Activated CD4-positive, alpha-beta memory T cell treated with anti-CD3 and anti-CD28 coated beads for 36 hours (primary cell): Measurements from ENCODE around the gene PGRMC1. TPM values are rescaled to one million over a fixed set of nuclear protein-coding genes. Genes with fewer than 3 reads are reported as not detected.
"Not testable (repeated sequence)": the region's sequence is repeated elsewhere in the genome, so short reads cannot be mapped to it uniquely, and the experiment has no call there.

ENCODE experiments used
- CTCF ChIA-PET: fragments of 350-600 bp; sonication (Branson Sonifier 250); formaldehyde crosslinking; loops from one replicate; lab custom pipeline; 2021; ENCODE audit warnings: antibody characterized with exemption, inconsistent platforms; lab: Charles Lee
- POLR2A ChIA-PET: fragments of 350-600 bp; sonication (Branson Sonifier 250); formaldehyde crosslinking; loops from one replicate; lab custom pipeline; 2021; ENCODE audit warnings: antibody characterized with exemption; lab: Charles Lee
- DNase-seq: peaks from one replicate; pipeline ENCODE4 v3.0.0-alpha.2; 2020
- H3K27ac Mint-ChIP-seq: one replicate; pipeline ENCODE4 v1.8.0; 2021; ENCODE audit warnings: mixed read lengths
- H3K27me3 Mint-ChIP-seq: one replicate; pipeline ENCODE4 v1.8.0; 2021; ENCODE audit warnings: mixed read lengths
- H3K36me3 Mint-ChIP-seq: one replicate; pipeline ENCODE4 v1.8.0; 2021; ENCODE audit warnings: mixed read lengths
- H3K4me1 Mint-ChIP-seq: one replicate; pipeline ENCODE4 v1.8.0; 2021; ENCODE audit warnings: low read depth, mixed read lengths
- H3K4me3 Mint-ChIP-seq: one replicate; pipeline ENCODE4 v1.8.0; 2021; ENCODE audit warnings: mild to moderate bottlenecking, mixed read lengths
- H3K9me3 Mint-ChIP-seq: one replicate; pipeline ENCODE4 v1.8.0; 2021; ENCODE audit warnings: mixed read lengths
- intact Hi-C: fragments of 100-400 bp; cut with micrococcal nuclease; formaldehyde crosslinking; loops from one replicate; pipeline ENCODE4 v1.15.1; 2023
- total RNA-seq, 2 experiments: library from RNA; stranded (reverse); gene quantifications; one replicate each; pipeline ENCODE4 v1.2.3, GENCODE V29; 2021

Gene PGRMC1
- total RNA-seq, 2 experiments from 2014 or later, result 29.0 to 29.4 TPM

- peak overlapping the region; percentile 79 for H3K27ac Mint-ChIP-seq
- CTCF ChIA-PET, result interaction anchor here (0.6 kb wide), 2 partner anchors 233 to 257 kb away, joined by 3 to 6 read pairs; no protein-coding TSS in a partner anchor
- peak overlapping the region; percentile 80 for H3K4me3 Mint-ChIP-seq
- peaks cover 27% of the 10 kb centered on the region for H3K4me1 Mint-ChIP-seq
- DNase-seq, result peak; percentile 43
- no peaks in the 10 kb centered on the region for H3K9me3 Mint-ChIP-seq
- intact Hi-C loops, result loop anchor here (2.0 to 10.0 kb wide), 4 partner anchors 232 to 892 kb away; partner anchors contain the start of genes LONRF3, SLC25A5 and WDR44
- POLR2A ChIA-PET, result interaction anchor here (0.8 kb wide), 1 partner anchor 231 kb away, joined by 4 read pairs; the partner anchor contains the start of gene SLC25A5
- peaks cover 7% of the 10 kb centered on the region for H3K36me3 Mint-ChIP-seq
- peaks cover 2% of the 10 kb centered on the region for H3K27me3 Mint-ChIP-seq
Observed at GRCh38 chrX:119236623-119237561, 807 bp downstream of the PGRMC1 start.

GRCh38 chrX:119237562-119237942, 1.5 kb downstream of the PGRMC1 start:
- Mint-ChIP-seq H3K4me1 (peaks cover 29% of the 10 kb centered on the region), H3K27me3 (peaks cover 2% of the 10 kb centered on the region), H3K27ac (no peak overlapping the region), H3K36me3 (peaks cover 13% of the 10 kb centered on the region), H3K4me3 (peak overlapping the region; percentile 80), H3K9me3 (no peaks in the 10 kb centered on the region)
- DNase-seq, result no peak
- ChIA-PET POLR2A (no interaction called here), CTCF (interaction anchor here (0.6 kb wide), 1 partner anchor 234 kb away, joined by 3 read pairs; no protein-coding TSS in a partner anchor)
- intact Hi-C loops, result loop anchor here (2.0 to 10.0 kb wide), 4 partner anchors 231 to 893 kb away; partner anchors contain the start of genes LONRF3, SLC25A5 and WDR44

- no peak overlapping the region for H3K4me3 Mint-ChIP-seq
- peaks cover 29% of the 10 kb centered on the region for H3K4me1 Mint-ChIP-seq
- peaks cover 2% of the 10 kb centered on the region for H3K27me3 Mint-ChIP-seq
- intact Hi-C loops, result loop anchor here (10.0 kb wide), 3 partner anchors 264 to 894 kb away; partner anchors contain the start of genes LONRF3 and WDR44
- H3K36me3 Mint-ChIP-seq, result peaks cover 14% of the 10 kb centered on the region
- H3K27ac Mint-ChIP-seq, result no peak overlapping the region
- ChIA-PET CTCF (no interaction called here), POLR2A (no interaction called here)
- no peak for DNase-seq
- no peaks in the 10 kb centered on the region for H3K9me3 Mint-ChIP-seq
Observed at GRCh38 chrX:119238557-119238956, 2.5 kb downstream of the PGRMC1 start.

- peaks cover 29% of the 10 kb centered on the region for H3K4me1 Mint-ChIP-seq
- DNase-seq, result no peak
- CTCF ChIA-PET, result no interaction called here
- H3K9me3 Mint-ChIP-seq, result no peaks in the 10 kb centered on the region
- no peak overlapping the region for H3K27ac Mint-ChIP-seq
- H3K36me3 Mint-ChIP-seq, result peaks cover 15% of the 10 kb centered on the region
- H3K27me3 Mint-ChIP-seq, result no peaks in the 10 kb centered on the region
- POLR2A ChIA-PET, result no interaction called here
- no peak overlapping the region for H3K4me3 Mint-ChIP-seq
- intact Hi-C loops, result no loop called here
Observed at GRCh38 chrX:119240356-119240755, 4.3 kb downstream of the PGRMC1 start.

- Mint-ChIP-seq H3K4me1 (no peaks in the 10 kb centered on the region), H3K4me3 (no peak overlapping the region), H3K9me3 (no peaks in the 10 kb centered on the region), H3K27ac (no peak overlapping the region), H3K27me3 (no peaks in the 10 kb centered on the region), H3K36me3 (peaks cover 1% of the 10 kb centered on the region)
- DNase-seq, result no peak
- intact Hi-C loops, result no loop called here
- ChIA-PET CTCF (no interaction called here), POLR2A (no interaction called here)
Observed at GRCh38 chrX:119247702-119248101, 11.6 kb downstream of the PGRMC1 start.

GRCh38 chrX:119249891-119250290, 13.8 kb downstream of the PGRMC1 start:
- Mint-ChIP-seq H3K27me3 (no peaks in the 10 kb centered on the region), H3K9me3 (no peaks in the 10 kb centered on the region), H3K4me3 (no peak overlapping the region), H3K36me3 (no peaks in the 10 kb centered on the region), H3K27ac (no peak overlapping the region), H3K4me1 (no peaks in the 10 kb centered on the region)
- DNase-seq, result no peak
- POLR2A ChIA-PET, result no interaction called here
- intact Hi-C loops, result no loop called here
- CTCF ChIA-PET, result no interaction called here

- H3K36me3 Mint-ChIP-seq, result no peaks in the 10 kb centered on the region
- ChIA-PET POLR2A (no interaction called here), CTCF (no interaction called here)
- no peak overlapping the region for H3K4me3 Mint-ChIP-seq
- no peak for DNase-seq
- intact Hi-C loops, result no loop called here
- H3K4me1 Mint-ChIP-seq, result no peaks in the 10 kb centered on the region
- no peaks in the 10 kb centered on the region for H3K27me3 Mint-ChIP-seq
- H3K27ac Mint-ChIP-seq, result no peak overlapping the region
- no peaks in the 10 kb centered on the region for H3K9me3 Mint-ChIP-seq
Observed at GRCh38 chrX:119251386-119251785, 15.3 kb downstream of the PGRMC1 start.

- DNase-seq, result no peak
- Mint-ChIP-seq H3K36me3 (no peaks in the 10 kb centered on the region), H3K4me3 (no peak overlapping the region), H3K9me3 (no peaks in the 10 kb centered on the region), H3K27me3 (peaks cover 4% of the 10 kb centered on the region), H3K27ac (no peak overlapping the region), H3K4me1 (no peaks in the 10 kb centered on the region)
- ChIA-PET CTCF (no interaction called here), POLR2A (no interaction called here)
- intact Hi-C loops, result no loop called here
Observed at GRCh38 chrX:119252716-119253115, 16.6 kb downstream of the PGRMC1 start.

- intact Hi-C loops, result loop anchor here (1.0 to 2.0 kb wide), 2 partner anchors 148 to 420 kb away; no protein-coding TSS in a partner anchor
- Mint-ChIP-seq H3K27me3 (no peaks in the 10 kb centered on the region), H3K4me1 (no peaks in the 10 kb centered on the region), H3K9me3 (no peaks in the 10 kb centered on the region), H3K27ac (no peak overlapping the region), H3K36me3 (no peaks in the 10 kb centered on the region), H3K4me3 (no peak overlapping the region)
- ChIA-PET POLR2A (no interaction called here), CTCF (interaction anchor here (0.7 to 2.6 kb wide), 5 partner anchors 10 to 360 kb away, joined by 3 to 10 read pairs (median 4); no protein-coding TSS in a partner anchor)
- peak; percentile 32 for DNase-seq
Observed at GRCh38 chrX:119266364-119266995, 30.4 kb downstream of the PGRMC1 start.

- H3K27ac Mint-ChIP-seq, POLR2A ChIA-PET, H3K36me3 Mint-ChIP-seq, H3K4me1 Mint-ChIP-seq, H3K9me3 Mint-ChIP-seq, DNase-seq, H3K4me3 Mint-ChIP-seq, H3K27me3 Mint-ChIP-seq: not testable (repeated sequence)
- intact Hi-C loops, result loop anchor here (2.0 kb wide), 1 partner anchor 420 kb away; no protein-coding TSS in a partner anchor
- CTCF ChIA-PET, result interaction anchor here (0.7 to 1.2 kb wide), 3 partner anchors 146 to 266 kb away, joined by 3 to 4 read pairs (median 3); no protein-coding TSS in a partner anchor
Observed at GRCh38 chrX:119267115-119267514, 31.0 kb downstream of the PGRMC1 start.

- Mint-ChIP-seq H3K9me3 (no peaks in the 10 kb centered on the region), H3K27ac (no peak overlapping the region), H3K27me3 (peaks cover 10% of the 10 kb centered on the region), H3K4me1 (peaks cover 11% of the 10 kb centered on the region), H3K36me3 (no peaks in the 10 kb centered on the region), H3K4me3 (peak overlapping the region; percentile 59)
- intact Hi-C loops, result no loop called here
- DNase-seq, result no peak
- POLR2A ChIA-PET, result no interaction called here
- CTCF ChIA-PET, result no interaction called here
Observed at GRCh38 chrX:119272882-119273419, 36.9 kb downstream of the PGRMC1 start.
